H1 (cell line): Measurements from ENCODE around the gene INAFM2. TPM values are rescaled to one million over a fixed set of nuclear protein-coding genes. Genes with fewer than 3 reads are reported as not detected.

ENCODE experiments used
- CTCF ChIA-PET: fragments of 300-600 bp; sonication (Branson Sonifier 250); formaldehyde crosslinking; loops from one replicate; lab custom pipeline; 2021; ENCODE audit not compliant: partially characterized antibody; lab: Charles Lee
- POLR2A ChIA-PET: fragments of 300-600 bp; sonication (Branson Sonifier 250); formaldehyde crosslinking; loops from one replicate; lab custom pipeline; 2021; ENCODE audit warnings: inconsistent platforms; ENCODE audit not compliant: partially characterized antibody; lab: Charles Lee
- DNase-seq, 2 experiments: peaks; one replicate each; pipeline versions ENCODE4 v3.0.0 to v3.0.0-alpha.2; 2010 to 2022; ENCODE audit warnings: low spot score in 2 of 2, low read depth in 1 of 2, mixed read lengths in 1 of 2
- FAIRE-seq: peaks from 2 replicates; lab custom pipeline; 2011; peaks lifted over from hg19 to GRCh38; lab: Jason Lieb, UNC
- H2AFZ ChIP-seq: 2 replicates; pipeline ENCODE4 v1.8.1; 2012; ENCODE audit warnings: low read length, inconsistent platforms
- H2AK5ac ChIP-seq: 2 replicates; pipeline ENCODE4 v1.6.1; 2013; ENCODE audit warnings: low read depth, low read length
- H2BK120ac ChIP-seq: replicated peaks from 2 replicates; pipeline ENCODE3; 2013; ENCODE audit warnings: low read depth, low read length, inconsistent platforms
- H2BK12ac ChIP-seq: 2 replicates; pipeline ENCODE4 v1.6.1; 2013; ENCODE audit warnings: low read depth, low read length
- H2BK15ac ChIP-seq: 2 replicates; pipeline ENCODE4 v1.6.1; 2013; ENCODE audit warnings: low read length
- H2BK20ac ChIP-seq: 2 replicates; pipeline ENCODE4 v1.6.1; 2013; ENCODE audit warnings: low read length
- H2BK5ac ChIP-seq: 2 replicates; pipeline ENCODE4 v1.6.1; 2013; ENCODE audit warnings: low read depth, low read length
- H3K14ac ChIP-seq: 2 replicates; pipeline ENCODE4 v1.6.1; 2013; ENCODE audit warnings: inconsistent platforms; ENCODE audit not compliant: insufficient read length
- H3K18ac ChIP-seq: 2 replicates; pipeline ENCODE4 v1.6.1; 2013; ENCODE audit warnings: low read length; ENCODE audit errors: extremely low read depth
- H3K23ac ChIP-seq: 2 replicates; pipeline ENCODE4 v1.6.1; 2013; ENCODE audit warnings: inconsistent platforms; ENCODE audit not compliant: insufficient read length
- H3K23me2 ChIP-seq: 2 replicates; pipeline ENCODE4 v1.6.1; 2013; ENCODE audit warnings: low read depth, low read length
- H3K27ac ChIP-seq: 2 replicates; pipeline ENCODE4 v1.6.1; 2011; ENCODE audit warnings: low read depth, low read length, inconsistent platforms
- H3K27me3 ChIP-seq, 4 experiments: replicated peaks in 1 of 4; 1 replicate in 1 of 4; 2 replicates in 3 of 4; pipeline versions ENCODE4 v1.6.1 to v1.8.1; 2011 to 2013; ENCODE audit warnings: low read length in 3 of 4, mild to moderate bottlenecking in 3 of 4, inconsistent platforms in 2 of 4, mixed read lengths in 2 of 4, moderate library complexity in 1 of 4; ENCODE audit not compliant: control insufficient read depth in 3 of 4, insufficient read depth in 3 of 4; ENCODE audit errors: extremely low read depth in 1 of 4
- H3K36me3 ChIP-seq, 4 experiments: 2 replicates each; pipeline versions ENCODE4 v1.6.1 to v1.8.1; 2011 to 2013; ENCODE audit warnings: mild to moderate bottlenecking in 4 of 4, low read length in 3 of 4, moderate library complexity in 2 of 4, control low read depth in 1 of 4, inconsistent platforms in 1 of 4; ENCODE audit not compliant: insufficient read depth in 4 of 4, control insufficient read depth in 2 of 4
- H3K4ac ChIP-seq: replicated peaks from 2 replicates; pipeline ENCODE3; 2013; ENCODE audit warnings: low read length, low read depth, mixed read lengths, inconsistent platforms; ENCODE audit not compliant: insufficient read length
- H3K4me1 ChIP-seq, 4 experiments: replicated peaks in 1 of 4; 1 replicate in 1 of 4; 2 replicates in 3 of 4; pipeline versions ENCODE4 v1.6.1 to v1.8.1; 2011 to 2013; ENCODE audit warnings: low read length in 3 of 4, inconsistent platforms in 2 of 4, mixed read lengths in 1 of 4; ENCODE audit not compliant: insufficient read depth in 4 of 4, control insufficient read depth in 3 of 4
- H3K4me2 ChIP-seq, 2 experiments: 2 replicates each; pipeline versions ENCODE4 v1.6.1 to v1.8.1; 2011 to 2013; ENCODE audit warnings: low read depth in 2 of 2, low read length in 2 of 2, control low read depth in 1 of 2, inconsistent platforms in 1 of 2, mild to moderate bottlenecking in 1 of 2; ENCODE audit not compliant: insufficient read depth in 1 of 2
- H3K4me3 ChIP-seq, 4 experiments: fragments of 200-600, 300-600 bp in 1 of 4; sonication (generic), shearing (Covaris generic), sonication (Bioruptor Twin) in 1 of 4; 2 replicates each; pipeline versions ENCODE4 v1.5.1 to v1.8.1; 2011 to 2016; ENCODE audit warnings: low read length in 4 of 4, low read depth in 3 of 4, control low read depth in 2 of 4, inconsistent platforms in 2 of 4, mild to moderate bottlenecking in 2 of 4, mixed read lengths in 1 of 4, moderate library complexity in 1 of 4; ENCODE audit not compliant: insufficient read depth in 2 of 4; ENCODE audit errors: extremely low read depth in 1 of 4
- H3K56ac ChIP-seq: replicated peaks from 2 replicates; pipeline ENCODE3; 2013; ENCODE audit warnings: low read depth, mild to moderate bottlenecking, mixed read lengths, low read length, inconsistent platforms; ENCODE audit not compliant: insufficient read length
- H3K79me1 ChIP-seq: 2 replicates; pipeline ENCODE4 v1.6.1; 2013; ENCODE audit warnings: low read depth, low read length, control low read depth
- H3K79me2 ChIP-seq, 2 experiments: 2 replicates each; pipeline versions ENCODE4 v1.6.1 to v1.8.1; 2012 to 2013; ENCODE audit warnings: low read length in 2 of 2, mild to moderate bottlenecking in 2 of 2, inconsistent platforms in 1 of 2; ENCODE audit not compliant: insufficient read depth in 2 of 2, control insufficient read depth in 1 of 2
- H3K9ac ChIP-seq, 4 experiments: replicated peaks in 1 of 4; 1 replicate in 1 of 4; 2 replicates in 3 of 4; pipeline versions ENCODE4 v1.6.1 to v1.8.1; 2011 to 2013; ENCODE audit warnings: low read depth in 3 of 4, low read length in 3 of 4, control low read depth in 2 of 4, mild to moderate bottlenecking in 2 of 4, moderate library complexity in 2 of 4, inconsistent platforms in 1 of 4; ENCODE audit errors: extremely low read depth in 1 of 4
- H3K9me3 ChIP-seq, 2 experiments: 2 replicates each; pipeline versions ENCODE4 v1.6.1 to v1.8.1; 2012 to 2013; ENCODE audit warnings: mild to moderate bottlenecking in 2 of 2, moderate library complexity in 2 of 2, control low read depth in 1 of 2, inconsistent platforms in 1 of 2, low read depth in 1 of 2, low read length in 1 of 2, mixed read lengths in 1 of 2; ENCODE audit not compliant: insufficient read depth in 2 of 2
- H4K20me1 ChIP-seq, 2 experiments: replicated peaks in 1 of 2; 2 replicates each; pipeline versions ENCODE3 to v1.8.1; 2011 to 2013; ENCODE audit warnings: inconsistent platforms in 2 of 2, low read length in 2 of 2, mild to moderate bottlenecking in 1 of 2; ENCODE audit not compliant: insufficient read depth in 2 of 2, control insufficient read depth in 1 of 2
- H4K5ac ChIP-seq: 2 replicates; pipeline ENCODE4 v1.6.1; 2013; ENCODE audit warnings: low read length, low read depth, mixed read lengths, inconsistent platforms; ENCODE audit not compliant: insufficient read length
- H4K8ac ChIP-seq: 2 replicates; pipeline ENCODE4 v1.8.0; 2013; ENCODE audit warnings: mild to moderate bottlenecking, moderate library complexity, low read length, inconsistent platforms; ENCODE audit not compliant: insufficient read depth; ENCODE audit errors: extremely low read depth
- H4K91ac ChIP-seq: replicated peaks from 2 replicates; pipeline ENCODE3; 2013; ENCODE audit warnings: low read length, mixed read lengths, inconsistent platforms; ENCODE audit not compliant: insufficient read length
- CBX5 ChIP-seq: fragments of 300-800, 300-1000 bp; sonication (generic); IDR thresholded peaks from 2 replicates; pipeline ENCODE4 v1.7.1; 2016; ENCODE audit warnings: antibody characterized with exemption, low read length, low read depth
- CREB1 ChIP-seq: IDR thresholded peaks from 2 replicates; pipeline ENCODE4 v1.6.1; 2012; ENCODE audit warnings: inconsistent platforms
- CTBP2 ChIP-seq: IDR thresholded peaks from 2 replicates; pipeline ENCODE4 v1.7.0; 2011; ENCODE audit warnings: borderline replicate concordance, mild to moderate bottlenecking, moderate library complexity, mixed read lengths, low read length; ENCODE audit not compliant: insufficient read depth, insufficient read length
- JUN ChIP-seq: IDR thresholded peaks from 2 replicates; pipeline ENCODE4 v1.6.1; 2011; ENCODE audit warnings: low read depth, mild to moderate bottlenecking, improper control_type of control experiment, low read length
- JUND ChIP-seq: IDR thresholded peaks from 2 replicates; pipeline ENCODE4 v1.6.1; 2011; ENCODE audit warnings: mild to moderate bottlenecking, improper control_type of control experiment, low read length
- RXRA ChIP-seq: IDR thresholded peaks from 2 replicates; pipeline ENCODE4 v1.6.1; 2011; ENCODE audit warnings: low read depth, mild to moderate bottlenecking, low read length, moderate library complexity; ENCODE audit not compliant: insufficient read depth
- WGBS, 2 experiments: shearing (Covaris generic) in 1 of 2; methylation state at CpG; one replicate each; pipeline versions ENCODE4 v1.1.6 to v1.1.7; 2013 to 2015; ENCODE audit warnings: low lambda C conversion rate in 2 of 2, mixed read lengths in 2 of 2, inconsistent platforms in 1 of 2, low coverage in 1 of 2, missing lambda C conversion rate in 1 of 2; ENCODE audit not compliant: insufficient replicate concordance in 2 of 2, insufficient coverage in 1 of 2, insufficient read length in 1 of 2; ENCODE audit errors: extremely low coverage in 1 of 2, missing lambda C conversion rate in 1 of 2; 5-methylcytosine and 5-hydroxymethylcytosine counted together
- polyA plus RNA-seq, 7 experiments: library from polyadenylated mRNA; depleted of rRNA in 3 of 7; stranded (reverse) in 5 of 7; unstranded in 2 of 7; fragments of >200 nt in 5 of 7; fragments of 200-250 nt in 2 of 7; gene quantifications; 1 replicate in 5 of 7; 2 replicates in 1 of 7; 4 replicates in 1 of 7; pipeline versions ENCODE4 v1.2.1 to v1.2.3, GENCODE V29; 2011 to 2013; ENCODE audit warnings: missing spikeins in 2 of 7, mixed read lengths in 2 of 7
- total RNA-seq: library from RNA; stranded (reverse); fragmentation: NEBNext Ultra II Directional; extraction: Animal tissue kit (Norgen Biotek cat#: 25700); gene quantifications from 2 replicates; pipeline ENCODE4 v1.2.1, GENCODE V29; 2021

INAFM2 gene
- total and polyA plus RNA-seq, 2 of the 8 experiments (the other 6 are each of a cell fraction or from before 2014, with no cell fraction given) = 15.3 to 35.1 TPM

DNA sequence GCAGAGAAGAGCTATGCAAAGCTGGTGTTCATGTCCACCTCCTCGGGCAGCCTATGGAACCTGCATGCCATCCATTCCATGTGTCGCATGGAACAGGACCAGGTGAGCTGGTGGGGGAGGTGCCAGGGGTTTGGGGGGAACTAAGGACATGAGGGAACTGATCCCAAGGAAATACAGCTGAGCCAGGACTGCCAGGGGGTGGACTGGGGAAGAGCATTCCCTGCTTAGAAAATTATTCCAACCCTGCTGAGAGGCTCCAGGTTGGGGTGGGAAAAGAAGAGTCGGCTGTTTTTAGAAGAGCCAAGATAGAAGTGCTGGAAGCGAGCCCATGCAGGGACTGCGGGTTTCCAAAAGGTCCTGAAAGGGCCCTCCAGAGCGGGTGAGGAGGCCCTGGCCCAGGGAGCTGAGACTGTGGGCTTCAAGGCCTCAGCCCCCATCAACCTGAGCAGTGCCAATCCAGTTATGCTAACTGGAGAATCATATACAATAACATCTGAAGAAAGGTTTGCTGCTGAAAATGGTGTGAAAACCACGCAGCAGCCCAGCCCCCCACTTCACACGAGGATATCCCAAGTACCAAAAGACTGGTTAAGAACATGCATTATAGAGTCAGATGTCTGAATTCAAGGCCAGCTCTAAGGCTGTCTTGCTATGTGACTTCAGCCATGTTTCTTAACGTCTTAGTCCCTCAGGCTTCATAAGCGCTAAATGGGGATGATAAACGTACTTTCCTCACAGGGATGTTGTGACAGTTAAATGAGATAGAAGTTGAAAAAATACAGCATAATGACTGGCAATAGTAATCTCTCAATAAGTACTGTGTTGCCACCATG is 42.3 kb downstream of the INAFM2 start:
- CTCF ChIA-PET = interaction anchor here (0.7 to 13.4 kb wide), 15 partner anchors 10 to 111 kb away, joined by 3 to 452 read pairs (median 5); partner anchors contain the start of genes CCDC9B, DISP2 and PHGR1
- WGBS, 2 experiments = 88% methylated on average over 11 of the region's 11 CpGs; no CpG with 5 or more reads in 1 of the 2 experiments
- no peak for TF ChIP-seq CTBP2
- no peak for TF ChIP-seq JUN
- no peak for TF ChIP-seq CREB1
- TF ChIP-seq JUND = no peak
- TF ChIP-seq RXRA = no peak
- no peak for TF ChIP-seq CBX5

More for the DNA sequence above, 42.3 kb downstream of the INAFM2 start:
- H2BK12ac ChIP-seq = no peak overlapping the region
- H2BK5ac ChIP-seq = no peak overlapping the region
- peaks cover 0 to 6% (median 4%) of the 10 kb centered on the region in 4 experiments; a peak in 3 of 7 replicates for H3K4me1 ChIP-seq
- no peak overlapping the region for H2BK120ac ChIP-seq
- no peak for FAIRE-seq
- no peak overlapping the region for H3K4me3 ChIP-seq
- peaks cover 1% of the 10 kb centered on the region for H3K23me2 ChIP-seq
- peaks cover 5 to 27% (median 23%) of the 10 kb centered on the region in 4 experiments for H3K27me3 ChIP-seq
- H4K91ac ChIP-seq = no peak overlapping the region
- H2BK15ac ChIP-seq = no peak overlapping the region
- H3K27ac ChIP-seq = no peak overlapping the region
- H2AFZ ChIP-seq = no peak overlapping the region
- no peak overlapping the region for H2BK20ac ChIP-seq
- no peak overlapping the region for H3K4me2 ChIP-seq
- H4K20me1 ChIP-seq = peaks cover 0 to 1% of the 10 kb centered on the region in 2 experiments
- DNase-seq = no peak
- H3K14ac ChIP-seq = no peak overlapping the region
- H3K36me3 ChIP-seq = no peaks in the 10 kb centered on the region
- no peak overlapping the region for H4K8ac ChIP-seq
- H4K5ac ChIP-seq = no peak overlapping the region
- H3K79me1 ChIP-seq = no peaks in the 10 kb centered on the region
- no peak overlapping the region for H3K23ac ChIP-seq
- H3K79me2 ChIP-seq = no peaks in the 10 kb centered on the region
- no peak overlapping the region for H2AK5ac ChIP-seq
- peaks cover 0 to 8% of the 10 kb centered on the region in 2 experiments; a peak in 1 of 4 replicates for H3K9me3 ChIP-seq
- no peak overlapping the region for H3K56ac ChIP-seq
- H3K18ac ChIP-seq = no peak overlapping the region
- POLR2A ChIA-PET = interaction anchor here (0.7 to 4.1 kb wide), 5 partner anchors 16 to 91 kb away, joined by 3 to 22 read pairs (median 3); partner anchors contain the start of genes IVD and KNSTRN
- H3K4ac ChIP-seq = no peak overlapping the region
- H3K9ac ChIP-seq = no peak overlapping the region
